SK-N-SH treated with all-trans-retinoic acid at 6 μM for 48 hours (cell line): ENCODE data around the gene RGMA.
A peak's percentile ranks its signal among the peaks of the same experiment; 100 is the strongest.

Experiments
- ATAC-seq: fragments of 200-7000 bp; cut with Tn5 transposase; 3 replicates; pipeline ENCODE4 v1.9.1; 2020; ENCODE audit warnings: mild to moderate bottlenecking, moderate library complexity
- ARNTL ChIP-seq: fragments of 450-650 bp; formaldehyde crosslinking; IDR thresholded peaks from 2 replicates; pipeline ENCODE4 v1.5.0; 2020; ENCODE audit warnings: low read depth, mild to moderate bottlenecking, moderate library complexity, borderline replicate concordance
- CREB5 ChIP-seq: fragments of 250-450 bp; sonication (Bioruptor Pico); IDR thresholded peaks from 2 replicates; pipeline ENCODE4 v1.5.1; 2020; ENCODE audit warnings: low read depth, mild to moderate bottlenecking, moderate library complexity
- CSDC2 ChIP-seq: fragments of 250-450 bp; sonication (Bioruptor Pico); IDR thresholded peaks from 2 replicates; pipeline ENCODE4 v1.5.0; 2020; ENCODE audit warnings: mild to moderate bottlenecking, moderate library complexity
- CSRNP3 ChIP-seq: fragments of 250-450 bp; sonication (Bioruptor Pico); IDR thresholded peaks from 2 replicates; pipeline ENCODE4 v1.5.1; 2021; ENCODE audit warnings: mild to moderate bottlenecking, moderate library complexity
- GLIS3 ChIP-seq: fragments of 250-450 bp; sonication (Bioruptor Pico); IDR thresholded peaks from 2 replicates; pipeline ENCODE4 v1.5.0; 2020; ENCODE audit warnings: mild to moderate bottlenecking, moderate library complexity
- ISL1 ChIP-seq: fragments of 250-450 bp; sonication (Bioruptor Pico); IDR thresholded peaks from 2 replicates; pipeline ENCODE4 v2.1.2; 2022; ENCODE audit warnings: mild to moderate bottlenecking, moderate library complexity
- OSR1 ChIP-seq: fragments of 250-450 bp; sonication (Bioruptor Pico); IDR thresholded peaks from 2 replicates; pipeline ENCODE4 v1.8.0; 2022; ENCODE audit warnings: moderate library complexity, mild to moderate bottlenecking, inconsistent platforms
- PPARA ChIP-seq: fragments of 250-450 bp; sonication (Bioruptor Pico); IDR thresholded peaks from 2 replicates; pipeline ENCODE4 v1.5.0; 2020; ENCODE audit warnings: mild to moderate bottlenecking, borderline replicate concordance
- RARB ChIP-seq: fragments of 250-450 bp; sonication (Bioruptor Pico); IDR thresholded peaks from 2 replicates; pipeline ENCODE4 v1.8.0; 2021; ENCODE audit warnings: mild to moderate bottlenecking, moderate library complexity
- SNAI2 ChIP-seq: fragments of 250-450 bp; sonication (Bioruptor Pico); IDR thresholded peaks from 2 replicates; pipeline ENCODE4 v1.5.0; 2020; ENCODE audit warnings: mild to moderate bottlenecking, moderate library complexity
- TCF4 ChIP-seq: fragments of 250-450 bp; sonication (Bioruptor Pico); IDR thresholded peaks from 2 replicates; pipeline ENCODE4 v1.8.0; 2021; ENCODE audit warnings: mild to moderate bottlenecking, moderate library complexity, borderline replicate concordance
- TOX ChIP-seq: fragments of 250-450 bp; sonication (Bioruptor Pico); IDR thresholded peaks from 2 replicates; pipeline ENCODE4 v1.8.0; 2021; ENCODE audit warnings: mild to moderate bottlenecking, moderate library complexity, borderline replicate concordance
- TSHZ2 ChIP-seq: fragments of 250-450 bp; sonication (Bioruptor Pico); IDR thresholded peaks from 2 replicates; pipeline ENCODE4 v1.5.0; 2020; ENCODE audit warnings: mild to moderate bottlenecking, moderate library complexity
- ZC3H10 ChIP-seq: fragments of 250-450 bp; sonication (Bioruptor Pico); IDR thresholded peaks from 2 replicates; pipeline ENCODE4 v1.5.1; 2021; ENCODE audit warnings: mild to moderate bottlenecking, moderate library complexity
- ZFP30 ChIP-seq: fragments of 450-650 bp; formaldehyde crosslinking; IDR thresholded peaks from 2 replicates; pipeline ENCODE4 v1.5.0; 2022; ENCODE audit warnings: mild to moderate bottlenecking, moderate library complexity
- ZNF565 ChIP-seq: fragments of 450-650 bp; formaldehyde crosslinking; conservative IDR thresholded peaks from 2 replicates; pipeline ENCODE4 v1.5.0; 2020; ENCODE audit warnings: low read depth, mild to moderate bottlenecking, moderate library complexity
- ZNF70 ChIP-seq: fragments of 450-650 bp; formaldehyde crosslinking; IDR thresholded peaks from 2 replicates; pipeline ENCODE4 v1.5.0; 2020; ENCODE audit warnings: mild to moderate bottlenecking, moderate library complexity
- ZNF8 ChIP-seq: fragments of 450-650 bp; formaldehyde crosslinking; IDR thresholded peaks from 2 replicates; pipeline ENCODE4 v1.5.0; 2020; ENCODE audit warnings: mild to moderate bottlenecking, moderate library complexity

The RGMA gene

GRCh38 chr15:93018574-93018973, 70.4 kb downstream of the RGMA start:
- TF ChIP-seq TSHZ2 (CRISPR knock-in tag), result no peak
- no peak for TF ChIP-seq ZFP30 (CRISPR knock-in tag)
- ATAC-seq, result peak; percentile 28; the same call in 1 of the 3 replicates

GRCh38 chr15:93017526-93017925, 71.5 kb downstream of the RGMA start:
- ATAC-seq, result no peak
- TF ChIP-seq PPARA (CRISPR knock-in tag) (no peak), TSHZ2 (CRISPR knock-in tag) (no peak)

- no peak for ATAC-seq
- TF ChIP-seq SNAI2 (CRISPR knock-in tag), result no peak
- TF ChIP-seq ZFP30 (CRISPR knock-in tag), result no peak
- no peak for TF ChIP-seq TCF4 (CRISPR knock-in tag)
- TF ChIP-seq CREB5 (CRISPR knock-in tag), result no peak
These were observed 76.2 kb downstream of the RGMA start for GRCh38 chr15:93012786-93013185.

- ATAC-seq, result no peak
- TF ChIP-seq RARB (CRISPR knock-in tag), result no peak
- no peak for TF ChIP-seq ZC3H10 (CRISPR knock-in tag)
- TF ChIP-seq TSHZ2 (CRISPR knock-in tag), result no peak
- no peak for TF ChIP-seq TOX
- no peak for TF ChIP-seq ZFP30 (CRISPR knock-in tag)
- TF ChIP-seq OSR1 (CRISPR knock-in tag), result no peak
These were observed 81.0 kb downstream of the RGMA start for GRCh38 chr15:93007994-93008393.

GRCh38 chr15:93005133-93005532, 83.9 kb downstream of the RGMA start:
- no peak for ATAC-seq
- TF ChIP-seq CSDC2 (CRISPR knock-in tag) (no peak), ARNTL (CRISPR knock-in tag) (no peak), ZNF565 (no peak), TCF4 (CRISPR knock-in tag) (no peak), TSHZ2 (CRISPR knock-in tag) (no peak), ZNF70 (CRISPR knock-in tag) (no peak), CSRNP3 (CRISPR knock-in tag) (no peak), ISL1 (CRISPR knock-in tag) (no peak), ZNF8 (CRISPR knock-in tag) (no peak), GLIS3 (no peak)
